ENCODE results near the gene SLC26A2. TPM values are rescaled to one million over a fixed set of nuclear protein-coding genes. Genes with fewer than 3 reads are reported as not detected.

SLC26A2 gene
- total RNA-seq, 1 donor from 2014 or later = 48.1 TPM

DNA sequence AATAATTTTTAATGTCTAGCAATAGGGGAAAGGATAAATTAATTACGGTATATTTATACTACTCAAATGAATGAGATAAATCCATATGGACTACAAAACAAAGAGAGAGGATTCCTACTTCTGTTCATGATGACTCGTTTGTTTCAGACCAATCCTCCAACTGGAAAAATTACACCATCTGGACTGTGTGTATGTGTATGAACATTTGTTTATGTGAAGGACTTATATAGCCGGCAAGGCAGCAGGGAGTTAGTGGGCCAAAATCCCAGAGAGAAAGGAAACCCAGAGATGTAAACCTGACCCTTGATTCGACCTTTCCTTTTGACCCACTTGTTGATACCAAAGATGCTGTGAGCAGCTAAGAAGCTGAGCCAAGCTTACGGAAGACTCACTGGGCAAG lies 36.1 kb upstream of the SLC26A2 start:
- Mint-ChIP-seq H3K4me1 (ENCODE audit: low read depth) (peaks cover 48% of the 10 kb centered on the region), H3K27ac (ENCODE audit: unreplicated experiment) (peak overlapping the region; percentile 11), H3K36me3 (ENCODE audit: low read depth) (no peaks in the 10 kb centered on the region), H3K9me3 (ENCODE audit: low read depth) (no peaks in the 10 kb centered on the region), H3K27me3 (ENCODE audit: low read depth) (no peaks in the 10 kb centered on the region), H3K4me3 (ENCODE audit: unreplicated experiment) (no peak overlapping the region)
- no peak for DNase-seq (ENCODE audit: low spot score)
- TF ChIP-seq, protein P1, sequence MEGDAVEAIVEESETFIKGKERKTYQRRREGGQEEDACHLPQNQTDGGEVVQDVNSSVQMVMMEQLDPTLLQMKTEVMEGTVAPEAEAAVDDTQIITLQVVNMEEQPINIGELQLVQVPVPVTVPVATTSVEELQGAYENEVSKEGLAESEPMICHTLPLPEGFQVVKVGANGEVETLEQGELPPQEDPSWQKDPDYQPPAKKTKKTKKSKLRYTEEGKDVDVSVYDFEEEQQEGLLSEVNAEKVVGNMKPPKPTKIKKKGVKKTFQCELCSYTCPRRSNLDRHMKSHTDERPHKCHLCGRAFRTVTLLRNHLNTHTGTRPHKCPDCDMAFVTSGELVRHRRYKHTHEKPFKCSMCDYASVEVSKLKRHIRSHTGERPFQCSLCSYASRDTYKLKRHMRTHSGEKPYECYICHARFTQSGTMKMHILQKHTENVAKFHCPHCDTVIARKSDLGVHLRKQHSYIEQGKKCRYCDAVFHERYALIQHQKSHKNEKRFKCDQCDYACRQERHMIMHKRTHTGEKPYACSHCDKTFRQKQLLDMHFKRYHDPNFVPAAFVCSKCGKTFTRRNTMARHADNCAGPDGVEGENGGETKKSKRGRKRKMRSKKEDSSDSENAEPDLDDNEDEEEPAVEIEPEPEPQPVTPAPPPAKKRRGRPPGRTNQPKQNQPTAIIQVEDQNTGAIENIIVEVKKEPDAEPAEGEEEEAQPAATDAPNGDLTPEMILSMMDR (IDR thresholded peaks at IDR 0.05) = no peak

- DNase-seq (ENCODE audit: low spot score) = no peak
- Mint-ChIP-seq H3K27me3 (ENCODE audit: low read depth) (no peaks in the 10 kb centered on the region), H3K4me3 (ENCODE audit: unreplicated experiment) (no peak overlapping the region), H3K36me3 (ENCODE audit: low read depth) (no peaks in the 10 kb centered on the region), H3K9me3 (ENCODE audit: low read depth) (no peaks in the 10 kb centered on the region), H3K4me1 (ENCODE audit: low read depth) (peaks cover 37% of the 10 kb centered on the region), H3K27ac (ENCODE audit: unreplicated experiment) (peak overlapping the region; percentile 25)
- TF ChIP-seq, protein P1 (IDR thresholded peaks at IDR 0.05) = no peak
Measured at GRCh38 chr5:149930043-149930748, 30.4 kb upstream of the SLC26A2 start.

DNA sequence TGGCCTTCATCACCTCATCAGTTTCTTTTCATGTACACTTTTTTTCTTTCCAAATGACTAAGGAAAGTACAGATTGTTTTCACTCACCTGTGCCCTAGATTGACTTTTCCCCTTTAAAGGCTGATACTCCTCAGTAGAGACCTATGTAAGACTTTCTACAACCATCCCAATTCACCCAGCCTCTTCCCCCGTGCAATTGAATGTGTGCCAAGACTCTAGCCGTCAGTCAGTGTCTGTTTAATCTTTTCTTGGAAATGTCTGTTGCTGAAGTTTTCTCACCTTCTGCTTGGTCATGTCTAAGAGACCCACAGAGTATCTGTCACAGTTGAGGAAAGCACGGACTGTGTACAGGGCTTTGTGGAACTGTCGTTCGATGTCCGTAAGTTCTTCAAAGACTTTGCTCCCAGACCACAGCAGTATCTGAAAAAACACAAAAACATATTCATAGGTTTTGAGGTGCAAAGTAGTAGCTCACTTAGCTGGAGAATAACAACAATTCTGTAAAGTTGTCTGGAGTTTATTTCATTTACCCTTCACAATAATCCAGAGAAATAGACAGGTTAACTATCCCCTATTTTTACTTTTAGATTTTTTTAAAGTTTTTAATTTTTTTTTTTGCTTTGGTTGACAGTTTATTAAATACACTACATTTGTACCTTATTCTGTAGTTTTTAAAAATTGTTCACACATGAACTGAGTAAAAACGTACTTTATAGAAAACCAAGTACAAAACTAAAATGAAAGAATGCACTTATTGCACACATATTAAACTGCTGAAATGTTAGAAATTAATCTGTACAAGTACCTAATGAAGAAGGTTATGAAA lies 29.6 kb upstream of the SLC26A2 start:
- Mint-ChIP-seq H3K4me1 (ENCODE audit: low read depth) (peaks cover 45% of the 10 kb centered on the region), H3K36me3 (ENCODE audit: low read depth) (no peaks in the 10 kb centered on the region), H3K4me3 (ENCODE audit: unreplicated experiment) (no peak overlapping the region), H3K9me3 (ENCODE audit: low read depth) (no peaks in the 10 kb centered on the region), H3K27me3 (ENCODE audit: low read depth) (no peaks in the 10 kb centered on the region), H3K27ac (ENCODE audit: unreplicated experiment) (peak overlapping the region; percentile 25)
- DNase-seq (ENCODE audit: low spot score) = no peak
- TF ChIP-seq, protein P1 (IDR thresholded peaks at IDR 0.05) = no peak

- peaks cover 46% of the 10 kb centered on the region for H3K4me1 Mint-ChIP-seq (ENCODE audit: low read depth)
- H3K27ac Mint-ChIP-seq (ENCODE audit: unreplicated experiment) = no peak overlapping the region
- TF ChIP-seq, protein P1 (IDR thresholded peaks at IDR 0.05) = no peak
- H3K4me3 Mint-ChIP-seq (ENCODE audit: unreplicated experiment) = no peak overlapping the region
- no peak for DNase-seq (ENCODE audit: low spot score)
- no peaks in the 10 kb centered on the region for H3K9me3 Mint-ChIP-seq (ENCODE audit: low read depth)
- H3K36me3 Mint-ChIP-seq (ENCODE audit: low read depth) = no peaks in the 10 kb centered on the region
- no peaks in the 10 kb centered on the region for H3K27me3 Mint-ChIP-seq (ENCODE audit: low read depth)
Measured at GRCh38 chr5:149931992-149932436, 28.5 kb upstream of the SLC26A2 start.
